DMS79 (cell line): ENCODE measurements around the gene OR4A47.
"Not testable (repeated sequence)": the region's sequence is repeated elsewhere in the genome, so short reads cannot be mapped to it uniquely, and the experiment has no call there.

Experiments
- DNase-seq: peaks from one replicate; lab custom pipeline; 2025; lab: John Stamatoyannopoulos, UW

OR4A47 gene

GRCh38 chr11:48488493-48488892, at the start of gene OR4A47:
Gene OR4A47, plus strand, starts transcription at chr11:48488793. Its CDS starts 0 bp downstream, at chr11:48488793.
- not testable (repeated sequence) for DNase-seq

DNA sequence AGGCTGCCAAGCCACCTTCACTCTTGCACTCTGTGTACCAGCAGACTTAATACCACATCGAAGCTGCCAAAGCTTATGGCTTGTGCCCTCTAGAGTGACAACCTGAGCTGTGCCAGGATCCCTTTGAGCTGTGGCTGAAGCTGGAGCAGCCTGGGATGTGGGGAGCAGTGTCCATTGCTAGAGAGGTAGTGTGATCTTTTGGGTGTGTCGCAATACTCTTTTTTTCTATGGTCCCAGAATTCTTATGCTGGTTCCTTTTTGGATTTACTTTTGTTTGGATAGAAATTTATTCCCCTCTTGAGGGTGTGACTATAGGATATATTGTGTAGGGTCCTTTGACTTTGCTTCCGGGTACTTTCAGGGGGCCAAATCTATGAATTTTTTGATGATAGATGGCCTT, 32.7 kb upstream of the OR4A47 start:
- DNase-seq: not testable (repeated sequence)

- DNase-seq: not testable (repeated sequence)
These were observed 14.6 kb upstream of the OR4A47 start for GRCh38 chr11:48473966-48474365.

- not testable (repeated sequence) for DNase-seq
These were observed 13.9 kb upstream of the OR4A47 start for GRCh38 chr11:48474703-48475102.

- not testable (repeated sequence) for DNase-seq
These were observed 17.6 kb downstream of the OR4A47 start for GRCh38 chr11:48506169-48506568.

- DNase-seq: no peak
These were observed 50.4 kb downstream of the OR4A47 start for GRCh38 chr11:48538991-48539390.
